ENCODE results near the gene ZNF683.

GRCh38 chr1:26360807-26361604 is 11.5 kb downstream of the ZNF683 start:
- TF ChIP-seq CTCF (IDR thresholded peaks at IDR 0.05) (no peak), POLR2AphosphoS5 (IDR thresholded peaks at IDR 0.05) (no peak), EP300 (IDR thresholded peaks at IDR 0.05) (no peak), POLR2A (IDR thresholded peaks at IDR 0.05) (no peak)

All from upper lobe of left lung (tissue), 4 donors.